SU-DHL-6 (cell line): Measurements from ENCODE around the gene GNAO1.

Experiments used
- CTCF ChIP-seq: fragments of 200-600 bp; sonication (generic); IDR thresholded peaks from one replicate; pipeline ENCODE4 v1.5.1; 2017; ENCODE audit warnings: antibody characterized with exemption, mild to moderate bottlenecking, low read length, moderate library complexity; ENCODE audit not compliant: insufficient read depth, poor library complexity, severe bottlenecking
- EZH2phosphoT487 ChIP-seq: fragments of 200-600 bp; sonication (generic), shearing (Covaris generic); conservative IDR thresholded peaks from 2 replicates; pipeline ENCODE4 v1.6.1; 2018; ENCODE audit warnings: mild to moderate bottlenecking, antibody characterized with exemption, low read length, moderate library complexity, mixed read lengths

DNA sequence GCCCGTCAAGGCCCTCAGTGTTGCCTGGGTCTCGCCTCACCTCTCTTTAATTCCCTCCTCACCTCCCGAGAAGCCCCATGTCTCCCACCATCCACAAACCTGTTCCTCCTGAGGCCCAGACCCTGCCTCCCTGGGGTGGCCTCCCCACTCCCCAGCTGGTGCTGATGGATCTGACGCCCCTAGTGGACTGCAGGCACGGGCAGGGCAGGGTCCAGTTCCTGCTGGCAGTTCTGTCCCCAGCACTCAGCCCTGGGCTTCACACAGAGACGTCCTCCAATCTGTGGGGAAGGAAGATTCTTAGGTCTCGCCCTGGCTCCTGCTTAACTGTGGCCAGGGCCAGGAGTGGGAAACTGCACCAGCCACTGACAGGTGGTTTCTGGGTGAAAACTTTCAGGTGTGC lies 125.3 kb downstream of the GNAO1 start:
- TF ChIP-seq CTCF (no peak), EZH2phosphoT487 (no peak)
